T-cell (primary cell): ENCODE data around the gene FKBP11. TPM values are rescaled to one million over a fixed set of nuclear protein-coding genes. Genes with fewer than 3 reads are reported as not detected.
"Not testable (repeated sequence)": the region's sequence is repeated elsewhere in the genome, so short reads cannot be mapped to it uniquely, and the experiment has no call there.

ENCODE experiments used
- ATAC-seq, 4 experiments: fragments of 200-7000 bp in 3 of 4; fragments of 150-1000 bp in 1 of 4; cut with Tn5 transposase; replicated peaks in 1 of 4; 1 replicate in 3 of 4; 2 replicates in 1 of 4; pipeline ENCODE4 v1.10.0; 2021; ENCODE audit warnings: moderate library complexity in 3 of 4, mild to moderate bottlenecking in 2 of 4, moderate number of reproducible peaks in 1 of 4
- CTCF ChIA-PET, 2 donors: fragments of 300-600 bp; sonication (Branson Sonifier 250); formaldehyde crosslinking; loops; one replicate each; lab custom pipeline; 2022; ENCODE audit warnings: antibody characterized with exemption in 2 of 2; lab: Charles Lee
- POLR2A ChIA-PET, 2 donors: fragments of 300-600 bp; sonication (Branson Sonifier 250); formaldehyde crosslinking; loops; one replicate each; lab custom pipeline; 2022; ENCODE audit warnings: antibody characterized with exemption in 2 of 2; lab: Charles Lee
- DNase-seq, 35 experiments: peaks; one replicate each; pipeline versions ENCODE4 v3.0.0 to v3.0.0-alpha.2; 2013 to 2023
- H3K27ac ChIP-seq: one replicate; pipeline ENCODE4 v1.5.1; 2013; ENCODE audit warnings: low read length
- H3K27me3 ChIP-seq, 2 experiments: replicated peaks in 1 of 2; 1 replicate in 1 of 2; 2 replicates in 1 of 2; pipeline versions ENCODE4 v1.6.1 to v1.7.0; 2013; ENCODE audit warnings: low read length in 1 of 2, mixed read lengths in 1 of 2; ENCODE audit not compliant: control insufficient read depth in 2 of 2, insufficient read depth in 2 of 2; ENCODE audit errors: extremely low read depth in 1 of 2
- H3K36me3 ChIP-seq, 2 donors: 1 replicate in 1 of 2; 2 replicates in 1 of 2; pipeline versions ENCODE4 v1.6.1 to v1.7.0; 2013; ENCODE audit warnings: low read length in 1 of 2; ENCODE audit not compliant: control insufficient read depth in 2 of 2, insufficient read depth in 1 of 2; ENCODE audit errors: extremely low read depth in 1 of 2
- H3K4me1 ChIP-seq, 2 experiments: 1 replicate in 1 of 2; 2 replicates in 1 of 2; pipeline versions ENCODE4 v1.6.1 to v1.7.0; 2013; ENCODE audit warnings: low read length in 2 of 2, mixed read lengths in 1 of 2; ENCODE audit not compliant: insufficient read depth in 2 of 2, control insufficient read depth in 1 of 2; ENCODE audit errors: extremely low read depth in 1 of 2
- H3K4me3 ChIP-seq, 2 donors: 1 replicate in 1 of 2; 2 replicates in 1 of 2; pipeline versions ENCODE4 v1.5.1 to v1.7.0; 2013; ENCODE audit warnings: mild to moderate bottlenecking in 2 of 2, low read length in 1 of 2, moderate library complexity in 1 of 2; ENCODE audit not compliant: control insufficient read depth in 1 of 2; ENCODE audit errors: extremely low read depth in 1 of 2
- H3K9me3 ChIP-seq: 2 replicates; pipeline ENCODE4 v1.7.0; 2013
- H3K27ac Mint-ChIP-seq, 2 donors: one replicate each; pipeline ENCODE4 v1.8.0; 2020 to 2021; ENCODE audit warnings: mild to moderate bottlenecking in 2 of 2, mixed read lengths in 2 of 2
- H3K27me3 Mint-ChIP-seq, 2 donors: one replicate each; pipeline ENCODE4 v1.8.0; 2021 to 2022; ENCODE audit warnings: mixed read lengths in 2 of 2
- H3K36me3 Mint-ChIP-seq: one replicate; pipeline ENCODE4 v1.8.0; 2021; ENCODE audit warnings: mixed read lengths
- H3K4me1 Mint-ChIP-seq, 3 donors: one replicate each; pipeline ENCODE4 v1.8.0; 2020 to 2022; ENCODE audit warnings: mixed read lengths in 3 of 3, mild to moderate bottlenecking in 1 of 3
- H3K4me3 Mint-ChIP-seq, 3 donors: one replicate each; pipeline ENCODE4 v1.8.0; 2020 to 2022; ENCODE audit warnings: mild to moderate bottlenecking in 3 of 3, mixed read lengths in 3 of 3, moderate library complexity in 3 of 3
- H3K9me3 Mint-ChIP-seq, 3 donors: one replicate each; pipeline ENCODE4 v1.8.0; 2020 to 2022; ENCODE audit warnings: mixed read lengths in 3 of 3
- WGBS: methylation state at CpG from one replicate; pipeline ENCODE4 v1.1.5; 2013; ENCODE audit warnings: missing lambda C conversion rate; ENCODE audit not compliant: insufficient coverage; 5-methylcytosine and 5-hydroxymethylcytosine counted together
- total RNA-seq, 35 experiments: library from RNA in 6 of 35; stranded (reverse) in 6 of 35; fragments of 120-200 nt in 1 of 35; gene quantifications; one replicate each; pipeline versions ENCODE4 v1.2.1 to v1.2.4 and lab custom pipeline; 2013 to 2026

FKBP11 gene
- total RNA-seq, 5 donors from 2014 or later (not counting 1 experiment from before 2014, with no cell fraction given), result 55.6 to 83.0 (median 68.1) TPM

DNA sequence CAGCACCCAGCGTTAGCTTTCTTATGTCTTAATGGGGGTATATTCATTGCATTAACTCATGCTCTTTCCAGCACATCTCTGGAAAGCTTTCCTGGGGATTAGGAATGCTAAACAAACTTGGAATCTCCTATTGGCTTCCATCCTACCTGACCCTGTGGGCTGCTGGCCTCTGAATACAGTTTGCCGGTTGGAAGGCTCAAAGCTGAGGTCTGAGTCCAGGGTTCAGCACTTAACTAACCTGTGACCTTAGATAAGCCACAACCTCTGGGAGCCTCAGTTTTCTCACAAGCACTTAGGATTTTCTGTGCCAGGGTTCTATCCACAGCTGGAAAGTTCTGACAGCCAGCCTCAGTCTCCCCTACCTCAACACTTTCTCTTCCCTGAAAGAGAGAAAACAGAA lies 46.7 kb downstream of the FKBP11 start:
- H3K4me1 ChIP-seq, result no peaks in the 10 kb centered on the region
- no peak overlapping the region for H3K27ac ChIP-seq
- H3K9me3 Mint-ChIP-seq, result no peaks in the 10 kb centered on the region
- peaks cover 24 to 29% of the 10 kb centered on the region in 2 donors for H3K27me3 Mint-ChIP-seq
- ChIA-PET CTCF (no interaction called here), POLR2A (no interaction called here)
- no peaks in the 10 kb centered on the region for H3K4me1 Mint-ChIP-seq
- no peaks in the 10 kb centered on the region for H3K36me3 Mint-ChIP-seq
- H3K9me3 ChIP-seq, result no peaks in the 10 kb centered on the region
- no peaks in the 10 kb centered on the region for H3K36me3 ChIP-seq
- H3K4me3 Mint-ChIP-seq, result no peak overlapping the region
- H3K27ac Mint-ChIP-seq, result no peak overlapping the region
- ATAC-seq (no peak), DNase-seq (no peak)
- H3K4me3 ChIP-seq, result no peak overlapping the region
- 100% methylated on average over 1 of the region's 2 CpGs for WGBS
- H3K27me3 ChIP-seq, result peaks cover 0 to 29% of the 10 kb centered on the region in 2 experiments

DNA sequence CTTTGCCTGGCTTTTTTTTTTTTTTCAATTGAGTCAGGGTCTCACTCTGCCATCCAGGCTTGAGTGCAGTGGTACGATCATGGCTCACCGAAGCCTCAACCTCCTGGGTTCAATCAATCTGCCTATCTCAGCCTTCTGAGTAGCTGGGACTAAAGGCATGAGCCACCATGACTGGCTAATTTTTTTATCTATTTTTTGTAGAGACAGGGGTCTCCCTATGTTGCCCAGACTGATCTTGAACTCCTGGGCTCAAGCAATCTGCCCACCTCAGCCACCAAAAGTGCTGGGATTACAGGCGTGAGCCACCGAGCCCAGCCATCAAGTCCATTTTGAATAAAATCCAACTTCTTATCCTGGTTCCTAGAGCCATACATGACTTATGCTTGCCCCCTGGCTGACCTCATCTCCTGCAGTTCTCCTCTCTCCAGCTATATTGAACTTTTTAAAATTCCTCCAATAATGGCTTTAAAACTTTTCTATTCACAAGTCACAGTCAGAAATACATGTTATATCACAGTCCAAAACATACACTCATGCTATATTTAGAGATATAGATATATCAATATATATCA lies 49.3 kb downstream of the FKBP11 start:
- CTCF ChIA-PET, result no interaction called here
- H3K4me1 ChIP-seq, result no peaks in the 10 kb centered on the region
- Mint-ChIP-seq H3K27me3 (peaks cover 12 to 13% of the 10 kb centered on the region in 2 donors), H3K4me3 (no peak overlapping the region), H3K9me3 (no peaks in the 10 kb centered on the region), H3K27ac (no peak overlapping the region), H3K36me3 (no peaks in the 10 kb centered on the region), H3K4me1 (no peaks in the 10 kb centered on the region)
- ATAC-seq (no peak), DNase-seq (no peak)
- WGBS, result 88% methylated on average over 2 of the region's 4 CpGs
- H3K27me3 ChIP-seq, result peaks cover 0 to 20% of the 10 kb centered on the region in 2 experiments
- H3K4me3 ChIP-seq, result no peak overlapping the region
- H3K36me3 ChIP-seq, result no peaks in the 10 kb centered on the region
- POLR2A ChIA-PET, result no interaction called here
- no peaks in the 10 kb centered on the region for H3K9me3 ChIP-seq
- H3K27ac ChIP-seq, result no peak overlapping the region

DNA sequence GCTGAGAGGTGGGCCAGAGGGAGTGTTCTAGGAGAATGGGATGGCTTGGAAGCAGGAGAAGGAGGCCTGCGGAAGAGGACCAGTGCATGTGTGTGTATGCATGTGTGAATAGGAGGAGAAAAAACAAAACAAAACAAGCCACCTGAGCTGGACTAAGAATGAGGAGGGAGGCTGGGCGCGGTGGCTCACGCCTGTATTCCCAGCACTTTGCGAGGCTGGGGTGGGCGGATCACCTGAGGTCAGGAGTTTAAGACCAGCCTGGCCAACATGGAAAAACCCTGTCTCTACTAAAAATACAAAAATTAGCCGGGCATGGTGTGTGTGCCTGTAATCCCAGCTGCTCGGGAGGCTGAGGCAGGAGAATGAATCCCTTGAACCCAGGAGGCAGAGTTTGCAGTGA lies 51.8 kb downstream of the FKBP11 start:
- H3K27ac Mint-ChIP-seq, H3K4me1 ChIP-seq, H3K9me3 ChIP-seq, H3K36me3 Mint-ChIP-seq, H3K4me3 ChIP-seq, ATAC-seq, H3K27me3 ChIP-seq, H3K27me3 Mint-ChIP-seq, H3K4me1 Mint-ChIP-seq, H3K4me3 Mint-ChIP-seq, H3K9me3 Mint-ChIP-seq, POLR2A ChIA-PET, DNase-seq, H3K36me3 ChIP-seq, H3K27ac ChIP-seq: not testable (repeated sequence)
- 83% methylated on average over 1 of the region's 8 CpGs for WGBS
- CTCF ChIA-PET, result interaction anchor here in 1 of 2 donors (0.6 to 1.2 kb wide), 2 partner anchors 21 to 228 kb away, joined by 3 to 6 read pairs; no protein-coding TSS in a partner anchor

DNA sequence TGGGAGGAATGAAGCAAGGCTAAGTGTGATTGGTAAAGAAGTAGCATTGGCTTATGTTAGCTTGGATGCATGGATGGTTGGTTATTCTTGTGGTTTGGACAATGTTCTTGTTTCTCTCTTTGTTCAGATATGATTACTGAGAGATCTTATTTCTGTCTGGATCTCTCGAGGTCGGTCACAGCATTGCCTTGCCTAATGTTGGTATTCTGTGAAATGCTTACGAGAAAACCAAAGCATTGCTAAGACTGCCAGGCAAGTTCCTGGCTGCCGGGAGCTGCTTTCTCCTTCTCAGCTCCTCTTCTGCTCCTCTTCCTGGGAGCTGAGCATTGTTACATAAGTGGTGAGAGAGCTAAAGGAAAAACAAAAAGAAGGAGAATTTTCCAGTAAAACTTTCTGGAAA lies 52.2 kb downstream of the FKBP11 start:
- Mint-ChIP-seq H3K4me1 (no peaks in the 10 kb centered on the region), H3K27ac (peak overlapping the region in 1 of 2 donors; percentile 36), H3K36me3 (no peaks in the 10 kb centered on the region), H3K9me3 (no peaks in the 10 kb centered on the region), H3K4me3 (no peak overlapping the region), H3K27me3 (peaks cover 0 to under 1% of the 10 kb centered on the region in 2 donors)
- ChIA-PET POLR2A (interaction anchor here in 1 of 2 donors (0.7 kb wide), 1 partner anchor 83 kb away, joined by 3 read pairs; no protein-coding TSS in a partner anchor), CTCF (interaction anchor here in 1 of 2 donors (0.6 to 1.2 kb wide), 3 partner anchors 20 to 228 kb away, joined by 3 to 6 read pairs (median 3); partner anchors contain the start of gene ARF3)
- Histone ChIP-seq H3K27me3 (no peaks in the 10 kb centered on the region), H3K9me3 (no peaks in the 10 kb centered on the region), H3K4me3 (no peak overlapping the region), H3K27ac (no peak overlapping the region), H3K36me3 (no peaks in the 10 kb centered on the region), H3K4me1 (no peaks in the 10 kb centered on the region)
- ATAC-seq (no peak), DNase-seq (no peak)
- 90% methylated on average over 3 of the region's 4 CpGs for WGBS

Other genes starting within 250 kb of the FKBP11 start
- gene KANSL2, start 243.3 kb downstream of the FKBP11 start, total RNA-seq, result 100 to 1,000 TPM in 2 of 5 donors, 10 to 100 TPM in 3; 64.1 to 118 (median 66.4) TPM
- gene CCNT1, start 208.8 kb downstream of the FKBP11 start, total RNA-seq, result 100 to 1,000 TPM in 2 of 5 donors, 10 to 100 TPM in 3; 49.6 to 109 (median 57.7) TPM
- under 1 TPM in 4 of 5 donors, not detected in 1; 0.10 to 0.76 (median 0.66) TPM for gene ADCY6, start 136.4 kb downstream of the FKBP11 start, total RNA-seq
- 10 to 100 TPM in 2 of 5 donors, 1 to 10 TPM in 3; 4.3 to 12.4 (median 8.9) TPM for gene CACNB3, start 107.0 kb downstream of the FKBP11 start, total RNA-seq
- gene DDX23, start 73.3 kb downstream of the FKBP11 start, total RNA-seq, result 100 to 1,000 TPM in 3 of 5 donors, 10 to 100 TPM in 2; 86.8 to 158 (median 144) TPM
- gene RND1, start 59.6 kb downstream of the FKBP11 start, total RNA-seq, result 10 to 100 TPM in 1 of 5 donors, 1 to 10 TPM in 4; 2.6 to 10.5 (median 5.0) TPM
- gene ARF3, start 32.0 kb upstream of the FKBP11 start, total RNA-seq, result 10 to 100 TPM; 63.6 to 82.9 (median 74.3) TPM
- 10 to 100 TPM in 1 of 5 donors, 1 to 10 TPM in 4; 5.3 to 15.7 (median 8.9) TPM for gene WNT10B, start 46.2 kb upstream of the FKBP11 start, total RNA-seq
- 1 to 10 TPM in 2 of 5 donors, under 1 TPM in 3; 0.47 to 2.6 (median 0.85) TPM for gene WNT1, start 52.8 kb upstream of the FKBP11 start, total RNA-seq
- 1 to 10 TPM in 1 of 5 donors, under 1 TPM in 4; 0.09 to 1.3 (median 0.15) TPM for gene DDN, start 73.9 kb upstream of the FKBP11 start, total RNA-seq
- gene PRKAG1, start 93.3 kb upstream of the FKBP11 start, total RNA-seq, result 10 to 100 TPM; 42.5 to 54.6 (median 48.3) TPM
- 100 to 1,000 TPM; 135 to 161 (median 152) TPM for gene KMT2D, start 135.3 kb upstream of the FKBP11 start, total RNA-seq
- 1 to 10 TPM; 2.3 to 5.3 (median 2.5) TPM for gene RHEBL1, start 144.5 kb upstream of the FKBP11 start, total RNA-seq
- gene DHH, start 169.3 kb upstream of the FKBP11 start, total RNA-seq, result under 1 TPM; 0.12 to 0.45 (median 0.38) TPM
- gene LMBR1L, start 185.4 kb upstream of the FKBP11 start, total RNA-seq, result 100 to 1,000 TPM; 159 to 302 (median 224) TPM
- 100 to 1,000 TPM; 167 to 232 (median 205) TPM for gene TUBA1B, start 205.9 kb upstream of the FKBP11 start, total RNA-seq